ENCODE results near the gene SLC13A5.
"Not testable (repeated sequence)": the region's sequence is repeated elsewhere in the genome, so short reads cannot be mapped to it uniquely, and the experiment has no call there.

SLC13A5 gene

DNA sequence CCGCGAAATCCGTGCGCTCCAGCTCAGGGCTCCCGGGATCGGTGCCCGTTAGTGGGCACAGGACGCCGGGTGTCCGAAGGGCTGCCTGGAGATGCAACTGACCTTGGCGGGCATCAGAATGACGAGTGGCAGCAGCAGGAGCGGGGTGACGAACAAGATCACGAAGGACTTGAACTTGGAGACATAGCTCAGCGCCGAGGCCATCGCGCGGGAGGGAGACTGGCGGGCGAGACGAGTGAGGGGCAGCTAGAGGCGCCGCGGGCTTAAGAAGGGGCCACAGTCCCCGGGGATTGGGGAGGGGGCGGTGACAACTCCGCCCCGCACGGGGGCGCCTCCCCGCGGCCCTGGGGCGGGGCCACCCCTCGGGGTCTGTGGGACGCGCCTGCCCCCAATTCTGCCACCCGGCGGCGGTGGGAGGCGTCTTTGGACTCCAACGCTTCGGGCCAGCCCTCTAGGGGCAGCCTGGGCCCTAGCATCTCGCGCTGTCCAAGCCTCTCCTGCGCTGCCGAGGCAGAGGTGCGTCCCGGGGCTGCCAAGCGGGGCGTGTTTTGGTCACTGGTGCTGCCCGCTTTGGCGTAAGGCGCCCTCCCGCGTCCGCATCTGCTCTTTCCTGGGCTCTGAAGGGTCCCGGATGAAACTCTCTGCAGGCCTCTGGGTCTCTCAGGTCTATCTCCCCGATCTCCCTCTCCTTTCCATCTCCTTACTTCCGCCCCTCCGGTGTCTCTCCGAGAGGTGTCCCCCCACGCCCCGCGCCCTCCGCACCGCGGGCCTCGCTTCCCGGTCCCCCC, at the start of gene SLC13A5:
SLC13A5 (minus strand) TSS at position 240 of the 788 bp plus-strand sequence; CDS start at position 204, 36 bp downstream.
- DNase-seq (ENCODE audit: low read depth, low spot score), result no peak

DNA sequence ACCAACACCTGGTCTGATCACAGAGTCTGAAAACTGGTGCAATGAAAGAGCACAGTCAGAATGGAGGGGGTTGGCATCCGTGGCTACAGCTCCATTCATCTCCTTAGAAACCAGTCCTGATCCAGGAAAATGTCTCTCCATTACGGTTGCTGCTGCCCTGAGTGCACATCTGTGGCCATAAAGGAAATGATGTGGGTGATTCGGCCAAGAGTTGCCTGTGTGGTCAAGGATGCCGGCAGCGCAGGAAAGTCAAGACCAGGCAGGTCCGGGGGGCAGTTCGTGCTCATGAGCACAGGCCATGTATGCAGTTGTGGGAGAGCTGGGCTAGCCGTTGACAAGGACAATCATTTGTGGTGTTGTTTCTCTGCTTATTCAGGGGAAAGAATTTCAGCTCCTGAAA, 48.6 kb upstream of the SLC13A5 start:
- no peak for DNase-seq (ENCODE audit: low read depth, low spot score)

DNA sequence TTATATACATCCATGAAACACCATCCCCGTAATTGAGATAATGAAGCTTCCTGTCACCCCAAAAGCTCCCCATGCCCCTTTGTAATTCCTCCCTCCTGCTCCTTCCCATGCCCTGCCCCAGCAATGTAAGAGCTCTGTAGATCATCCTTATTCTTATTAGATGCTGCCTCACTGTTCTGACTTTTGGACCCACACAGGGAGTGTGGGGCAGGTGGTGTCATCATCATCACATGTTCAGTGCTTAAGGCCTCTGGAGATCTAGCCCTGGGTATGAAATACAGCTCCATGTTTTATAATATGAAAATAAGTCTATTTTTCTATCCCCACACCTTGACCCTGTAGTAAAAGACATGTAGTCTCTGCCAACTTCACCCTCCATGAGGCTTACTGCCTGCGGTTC, 44.6 kb upstream of the SLC13A5 start:
- DNase-seq (ENCODE audit: low read depth, low spot score), result no peak

DNA sequence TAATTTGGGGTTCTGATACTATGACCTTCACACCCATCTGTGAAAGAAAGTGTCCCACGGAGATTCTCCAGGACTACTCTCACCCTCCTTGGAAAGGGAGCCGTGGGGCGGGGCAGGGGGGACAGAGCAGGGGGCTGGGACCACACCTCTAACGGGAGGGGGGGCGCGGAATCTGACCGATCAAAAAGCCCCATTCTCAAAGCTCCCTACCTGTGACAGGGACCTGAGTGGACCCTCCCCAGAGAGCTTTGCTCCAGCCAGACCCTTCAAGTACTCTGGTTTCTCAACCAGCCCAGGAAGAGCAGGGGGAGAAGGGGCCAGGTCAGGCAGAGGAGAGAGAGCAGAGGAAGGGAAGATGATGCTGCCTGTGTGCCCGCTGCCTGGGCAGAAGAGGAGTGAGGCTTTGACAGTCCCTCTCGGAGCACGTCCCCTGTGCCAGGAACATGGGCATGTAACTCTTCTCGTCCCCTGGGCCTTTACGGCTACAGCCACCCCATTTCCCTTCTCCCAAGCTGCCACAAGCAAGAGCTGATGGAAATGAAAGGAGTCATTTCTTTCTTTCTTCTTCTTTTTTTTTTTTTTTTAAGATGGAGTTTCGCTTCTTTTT, 43.4 kb upstream of the SLC13A5 start:
- no peak for DNase-seq (ENCODE audit: low read depth, low spot score)

DNA sequence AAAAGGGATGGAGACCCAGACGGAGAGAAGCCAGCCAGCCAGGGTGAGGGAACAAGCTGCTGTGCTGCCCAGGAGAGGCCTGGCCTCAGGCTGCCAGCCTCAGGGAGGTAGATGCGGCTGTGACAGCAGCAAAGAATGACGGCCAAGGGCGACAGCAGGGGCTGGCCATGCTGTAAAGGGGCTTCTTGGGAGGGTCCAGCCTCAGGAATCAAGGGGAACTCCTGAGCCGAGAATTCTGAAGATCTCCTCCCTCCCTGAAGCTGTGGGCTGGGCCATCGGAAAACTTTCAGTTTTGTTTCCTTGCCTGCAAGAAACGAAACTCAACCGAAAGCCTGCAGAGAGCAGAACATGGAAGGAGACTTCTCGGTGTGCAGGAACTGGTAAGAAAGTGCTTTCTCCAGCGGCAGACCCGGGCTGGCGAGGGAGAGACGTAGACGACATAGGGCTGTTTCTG, 42.6 kb upstream of the SLC13A5 start, which contains the start of gene XAF1:
XAF1 (plus strand) TSS at position 316 of the 454 bp plus-strand sequence; CDS start at position 349, 33 bp downstream.
- DNase-seq (ENCODE audit: low read depth, low spot score), result no peak

- DNase-seq (ENCODE audit: low read depth, low spot score), result no peak
Measured at GRCh38 chr17:6755281-6755680, 42.1 kb upstream of the SLC13A5 start.

GRCh38 chr17:6753546-6753945, 40.4 kb upstream of the SLC13A5 start:
- no peak for DNase-seq (ENCODE audit: low read depth, low spot score)

DNA sequence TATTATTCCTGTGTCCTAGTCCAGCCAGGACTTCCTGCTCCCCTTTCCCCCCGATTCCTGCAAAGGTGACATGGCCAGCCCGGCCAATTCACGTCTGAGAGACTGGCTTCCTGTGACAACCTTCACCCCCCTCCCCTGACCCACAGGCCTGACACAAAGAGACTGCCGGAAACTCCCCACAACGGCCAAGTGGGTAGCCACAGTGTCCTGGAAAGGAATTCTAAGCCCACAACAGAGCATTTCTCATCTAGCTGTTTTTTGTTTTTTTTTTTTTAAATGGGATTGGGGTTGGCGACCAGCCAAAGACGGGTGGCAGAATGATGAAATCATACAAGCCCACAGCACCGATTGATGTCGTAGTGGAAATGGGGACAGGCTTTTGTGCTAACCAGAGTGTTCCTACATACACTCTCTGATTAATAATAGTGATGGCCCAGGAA, 39.9 kb upstream of the SLC13A5 start:
- no peak for DNase-seq (ENCODE audit: low read depth, low spot score)

GRCh38 chr17:6752068-6752909, 39.1 kb upstream of the SLC13A5 start:
- peak; percentile 30 for DNase-seq (ENCODE audit: low read depth, low spot score)

- DNase-seq (ENCODE audit: low read depth, low spot score), result no peak
Measured at GRCh38 chr17:6749519-6749918, 36.4 kb upstream of the SLC13A5 start.

DNA sequence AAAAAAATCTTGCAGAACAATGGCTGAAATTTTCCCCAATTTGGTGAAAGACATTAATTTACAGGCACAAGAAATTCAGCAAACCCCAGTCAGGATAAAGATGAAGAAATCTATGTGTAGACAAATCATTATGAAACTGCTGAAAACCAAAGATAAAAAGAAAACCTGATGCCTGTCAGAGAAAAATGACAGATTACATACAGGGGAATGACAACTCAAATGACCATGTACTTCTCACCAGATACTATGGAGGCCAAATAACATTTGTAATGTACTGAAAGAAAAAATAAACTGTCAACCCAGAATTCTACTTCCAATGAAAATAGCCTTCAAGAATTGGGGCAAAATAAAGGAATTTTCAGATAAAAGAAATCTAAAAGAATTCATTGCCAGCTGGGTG, 35.4 kb upstream of the SLC13A5 start:
- no peak for DNase-seq (ENCODE audit: low read depth, low spot score)

GRCh38 chr17:6746665-6747064, 33.5 kb upstream of the SLC13A5 start:
- DNase-seq (ENCODE audit: low read depth, low spot score), result not testable (repeated sequence)

- no peak for DNase-seq (ENCODE audit: low read depth, low spot score)
Measured at GRCh38 chr17:6729531-6729930, 16.4 kb upstream of the SLC13A5 start.

DNA sequence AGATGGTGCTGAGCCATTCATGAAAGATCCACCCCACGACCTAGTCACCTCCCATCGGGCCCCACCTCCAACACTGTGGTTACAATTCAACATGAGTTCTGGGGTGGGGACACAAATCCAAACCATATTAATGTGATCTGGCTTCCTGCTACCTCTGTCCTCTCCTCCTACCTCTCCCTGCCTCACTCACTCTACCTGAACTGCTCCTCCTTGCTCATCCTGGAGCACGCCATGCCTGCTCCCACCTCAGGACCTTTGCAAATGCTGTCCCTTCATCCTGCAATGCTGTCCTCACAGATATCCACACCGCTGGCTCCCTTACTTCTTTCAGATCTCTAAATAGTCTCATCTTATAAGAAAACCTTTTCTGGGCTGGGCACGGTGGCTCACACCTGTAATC, 10.8 kb upstream of the SLC13A5 start:
- no peak for DNase-seq (ENCODE audit: low read depth, low spot score)

- no peak for DNase-seq (ENCODE audit: low read depth, low spot score)
Measured at GRCh38 chr17:6721744-6722143, 8.6 kb upstream of the SLC13A5 start.

DNA sequence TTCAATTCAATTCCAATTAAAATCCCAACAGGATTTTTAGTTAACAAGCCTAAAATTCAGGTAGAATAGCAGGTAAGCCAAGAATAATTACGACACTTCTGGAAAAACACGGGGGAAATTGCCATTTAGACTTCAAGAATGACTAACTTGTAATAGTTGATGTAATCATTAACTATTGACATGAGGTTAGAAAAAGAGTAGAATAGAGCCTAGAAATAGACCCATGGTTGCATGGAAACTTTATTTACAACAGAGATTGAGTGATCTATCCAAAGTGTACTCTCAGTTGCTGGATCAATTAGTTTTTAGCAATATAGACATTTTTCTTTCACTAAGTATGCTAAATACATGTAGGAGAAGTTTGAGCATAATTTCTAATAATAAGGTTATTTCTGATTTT, 3.6 kb upstream of the SLC13A5 start:
- no peak for DNase-seq (ENCODE audit: low read depth, low spot score)

- DNase-seq (ENCODE audit: low read depth, low spot score), result no peak
Measured at GRCh38 chr17:6714315-6714874, 1.2 kb upstream of the SLC13A5 start.

GRCh38 chr17:6713918-6714271, 726 bp upstream of the SLC13A5 start:
- no peak for DNase-seq (ENCODE audit: low read depth, low spot score)

DNA sequence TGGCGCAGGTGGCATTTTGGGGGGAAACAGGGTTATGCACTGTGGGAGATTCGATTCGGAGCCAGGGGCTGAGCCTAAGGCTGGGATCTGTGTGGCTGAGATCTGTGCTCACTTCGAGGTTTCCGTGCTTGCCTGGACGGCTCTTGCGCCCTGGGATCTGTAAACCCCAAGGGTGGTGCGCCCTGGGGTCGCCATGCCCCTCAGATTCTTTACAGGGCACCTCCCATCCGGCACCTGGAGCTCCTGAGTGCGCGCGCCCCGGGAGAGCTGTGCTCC, 377 bp downstream of the SLC13A5 start:
- DNase-seq (ENCODE audit: low read depth, low spot score), result no peak

DNA sequence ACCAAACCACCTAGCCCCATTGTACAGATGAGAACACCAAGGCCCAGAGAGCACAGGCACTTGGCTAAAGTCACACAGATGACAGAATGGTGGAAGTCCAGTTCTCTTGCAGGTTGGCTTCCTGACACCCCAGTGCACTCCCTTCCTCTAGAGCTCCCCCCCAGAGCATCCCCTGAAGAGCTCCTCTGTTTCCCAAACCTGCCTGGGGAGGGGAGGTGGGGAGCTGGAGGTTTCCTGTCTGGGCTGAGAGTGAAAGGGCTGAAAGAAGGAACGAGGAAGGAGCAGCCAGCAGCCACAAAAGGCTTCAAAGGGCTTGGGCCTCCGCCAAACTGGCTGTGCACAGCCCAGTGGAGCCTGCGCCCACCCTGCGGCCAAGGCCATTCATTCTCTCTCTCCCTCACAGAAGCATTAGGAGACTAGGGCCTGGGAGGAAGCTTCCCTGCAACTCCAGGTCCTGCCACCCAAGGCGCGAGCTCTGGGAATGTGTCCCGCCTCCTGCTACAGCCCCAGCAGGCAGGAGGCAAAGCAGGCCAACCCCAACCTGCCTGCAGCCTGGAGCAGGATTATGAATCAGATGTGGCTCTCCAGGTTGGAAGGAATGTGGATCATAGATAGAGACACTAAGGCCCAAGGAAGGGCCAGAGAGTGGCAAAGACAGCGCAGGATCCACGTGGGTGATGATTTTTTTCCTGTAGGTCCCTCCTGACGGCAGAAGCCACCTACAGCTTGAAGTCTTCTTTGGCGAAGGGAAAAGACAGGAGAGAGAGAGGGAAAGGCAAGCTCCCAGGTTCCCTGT, 913 bp downstream of the SLC13A5 start:
- DNase-seq (ENCODE audit: low read depth, low spot score), result no peak

GRCh38 chr17:6711681-6712057, 1.5 kb downstream of the SLC13A5 start:
- DNase-seq (ENCODE audit: low read depth, low spot score), result no peak
